K562 (cell line): Measurements from ENCODE around the gene SLC12A9. TPM values are rescaled to one million over a fixed set of nuclear protein-coding genes. Genes with fewer than 3 reads are reported as not detected.

Experiments used
- ATAC-seq: fragments of 200-7000 bp; cut with Tn5 transposase; 3 replicates; pipeline ENCODE4 v1.9.1; 2020; ENCODE audit warnings: moderate library complexity
- BruUV-seq: library from RNA; stranded (reverse); fragments of 400-500 nt; replicated peaks from 2 replicates; lab custom pipeline; 2021; lab: Mats Ljungman, UMichigan
- CTCF ChIA-PET: fragments of 300-600 bp; formaldehyde crosslinking; extraction: SDS; loops from one replicate; lab custom pipeline; 2021; ENCODE audit warnings: low intra/inter-chr PET ratio; lab: Yijun Ruan, JAX
- POLR2A ChIA-PET: fragments of 300-600, 350-650 bp; sonication (Branson Sonifier 250); formaldehyde crosslinking; extraction: SDS; loops from one replicate; lab custom pipeline; 2021; ENCODE audit warnings: antibody characterized with exemption, inconsistent platforms; lab: Yijun Ruan, JAX
- DNase-seq, 4 experiments: peaks; one replicate each; pipeline versions ENCODE4 v3.0.0 to v3.0.0-alpha.2; 2011 to 2018; ENCODE audit warnings: low spot score in 3 of 4, mixed read lengths in 3 of 4; ENCODE audit errors: extremely low read depth in 1 of 4
- FAIRE-seq: peaks from 2 replicates; lab custom pipeline; 2011; peaks lifted over from hg19 to GRCh38; lab: Jason Lieb, UNC
- H2AFZ ChIP-seq: 2 replicates; pipeline ENCODE4 v1.6.0; 2011; ENCODE audit warnings: low read depth, low read length, control low read depth, inconsistent platforms
- H3K27ac ChIP-seq: fragments of 200-600 bp; 3 replicates; pipeline ENCODE4 v1.8.0; 2011; ENCODE audit warnings: low read depth, mild to moderate bottlenecking, control low read depth, inconsistent platforms, low read length, moderate library complexity, mixed read lengths; ENCODE audit errors: extremely low read depth
- H3K27me3 ChIP-seq, 2 experiments: fragments of 300-600 bp in 1 of 2; 2 replicates in 1 of 2; 3 replicates in 1 of 2; pipeline versions ENCODE4 v1.6.0 to v1.8.0; 2011; ENCODE audit warnings: inconsistent platforms in 2 of 2, low read length in 2 of 2, mild to moderate bottlenecking in 1 of 2, mixed read lengths in 1 of 2, moderate library complexity in 1 of 2; ENCODE audit not compliant: control insufficient read depth in 2 of 2, insufficient read depth in 2 of 2
- H3K36me3 ChIP-seq: fragments of 300-600 bp; 3 replicates; pipeline ENCODE4 v1.8.0; 2011; ENCODE audit warnings: mild to moderate bottlenecking, low read length, inconsistent platforms; ENCODE audit not compliant: control insufficient read depth, insufficient read depth
- H3K4me1 ChIP-seq, 2 experiments: fragments of 200-600 bp in 1 of 2; replicated peaks in 1 of 2; 2 replicates in 1 of 2; 3 replicates in 1 of 2; pipeline versions ENCODE4 v1.5.1 to v1.8.0; 2011; ENCODE audit warnings: inconsistent platforms in 2 of 2, low read length in 2 of 2, mild to moderate bottlenecking in 1 of 2, mixed read lengths in 1 of 2, moderate library complexity in 1 of 2; ENCODE audit not compliant: control insufficient read depth in 2 of 2, insufficient read depth in 2 of 2
- H3K4me2 ChIP-seq: 2 replicates; pipeline ENCODE4 v1.6.1; 2011; ENCODE audit warnings: low read length, control low read depth, inconsistent platforms, mixed read lengths; ENCODE audit not compliant: insufficient read depth
- H3K4me3 ChIP-seq: fragments of 200-600 bp; sonication (generic), shearing (Covaris generic); 2 replicates; pipeline ENCODE4 v1.5.1; 2016; ENCODE audit warnings: control low read depth, inconsistent platforms
- H3K79me2 ChIP-seq: fragments of 200-600 bp; 3 replicates; pipeline ENCODE4 v1.8.0; 2011; ENCODE audit warnings: low read length, inconsistent platforms; ENCODE audit not compliant: control insufficient read depth, insufficient read depth
- H3K9ac ChIP-seq, 2 experiments: 2 replicates each; pipeline versions ENCODE4 v1.6.0 to v1.6.1; 2011; ENCODE audit warnings: low read depth in 2 of 2, low read length in 2 of 2, control low read depth in 1 of 2, inconsistent platforms in 1 of 2, mild to moderate bottlenecking in 1 of 2, mixed read lengths in 1 of 2; ENCODE audit not compliant: insufficient read depth in 1 of 2
- H3K9me1 ChIP-seq: one replicate; pipeline ENCODE4 v1.6.0; 2011; ENCODE audit warnings: inconsistent platforms, mild to moderate bottlenecking, low read length, moderate library complexity; ENCODE audit not compliant: control insufficient read depth, insufficient read depth
- H3K9me3 ChIP-seq: replicated peaks from 2 replicates; pipeline ENCODE4 v1.5.1; 2011; ENCODE audit warnings: low read depth, low read length, inconsistent platforms; ENCODE audit not compliant: control insufficient read depth, insufficient read depth
- H4K20me1 ChIP-seq: replicated peaks from 2 replicates; pipeline ENCODE4 v1.6.1; 2011; ENCODE audit warnings: low read length, inconsistent platforms, mixed read lengths; ENCODE audit not compliant: control insufficient read depth, insufficient read depth
- CSDE1 ChIP-seq, 2 experiments: fragments of 450-650 bp; IDR thresholded peaks; 2 replicates each; pipeline ENCODE4 v1.6.1; 2016; ENCODE audit warnings: mild to moderate bottlenecking in 1 of 2
- FOSL1 ChIP-seq: fragments of 200-800 bp; sonication (Bioruptor generic); conservative IDR thresholded peaks from 2 replicates; pipeline ENCODE4 v1.6.1; 2016; ENCODE audit warnings: missing genetic modification characterization, missing compliant biosample characterization
- MIER1 ChIP-seq: fragments of 450-650 bp; IDR thresholded peaks from 2 replicates; pipeline ENCODE4 v1.6.1; 2016; ENCODE audit warnings: antibody characterized with exemption, mild to moderate bottlenecking, low read depth
- MYNN ChIP-seq, 2 experiments: sonication (generic); formaldehyde crosslinking in 1 of 2; IDR thresholded peaks; 2 replicates each; pipeline versions ENCODE4 v1.5.0 to v1.6.1; 2016 to 2020; ENCODE audit warnings: antibody characterized with exemption in 1 of 2, missing genetic modification reagents in 1 of 2
- TGIF2 ChIP-seq: sonication (generic); formaldehyde crosslinking; IDR thresholded peaks from 2 replicates; pipeline ENCODE4 v1.8.1; 2022; ENCODE audit warnings: mild to moderate bottlenecking, missing genetic modification reagents, moderate library complexity
- ZBTB1 ChIP-seq: sonication (generic); formaldehyde crosslinking; IDR thresholded peaks from 2 replicates; pipeline ENCODE4 v1.8.1; 2023; ENCODE audit warnings: missing genetic modification reagents, low read depth, mild to moderate bottlenecking, borderline replicate concordance
- ZC3H8 ChIP-seq: fragments of 450-650 bp; IDR thresholded peaks from 2 replicates; pipeline ENCODE4 v1.6.1; 2017
- ZNF347 ChIP-seq: fragments of 450-650 bp; formaldehyde crosslinking; IDR thresholded peaks from 2 replicates; pipeline ENCODE4 v1.4.0; 2020; ENCODE audit warnings: low read depth, mild to moderate bottlenecking, moderate library complexity
- ZNF384 ChIP-seq: IDR thresholded peaks from 2 replicates; pipeline ENCODE4 v1.6.1; 2012; ENCODE audit warnings: low read depth, low read length, improper control_type of control experiment
- ZNF589 ChIP-seq: fragments of 200-800 bp; sonication (Bioruptor generic); IDR thresholded peaks from 2 replicates; pipeline ENCODE4 v1.6.1; 2016; ENCODE audit warnings: low read depth, missing genetic modification characterization, missing compliant biosample characterization
- WGBS: fragments of 100-300 bp; shearing (Covaris generic); methylation state at CpG from one replicate; pipeline ENCODE4 v1.1.6; 2016; ENCODE audit warnings: low coverage, mixed read lengths; ENCODE audit not compliant: insufficient coverage; ENCODE audit errors: missing lambda C conversion rate; 5-methylcytosine and 5-hydroxymethylcytosine counted together
- in situ Hi-C: fragments of 300-500 bp; cut with MboI; formaldehyde crosslinking; loops from 4 replicates; pipeline ENCODE4 v1.15.0; 2018; ENCODE audit warnings: inconsistent platforms, mixed read lengths
- intact Hi-C: fragments of 100-400 bp; cut with micrococcal nuclease; formaldehyde crosslinking; loops from 2 replicates; pipeline ENCODE4 v1.14.2; 2022
- polyA plus RNA-seq, 8 experiments: library from polyadenylated mRNA; depleted of rRNA in 4 of 8; stranded (reverse) in 5 of 8; unstranded in 3 of 8; fragments of >200 nt; fragmentation: Nextera tagmentation in 2 of 8; fragmentation: Illumina TruSeq in 1 of 8; extraction: Ambion mirVana in 2 of 8; extraction: Trizol in 1 of 8; gene quantifications; 2 replicates each; pipeline versions ENCODE4 v1.2.1 to v1.2.3, GENCODE V29; 2011 to 2014; ENCODE audit warnings: inconsistent platforms in 1 of 8, missing spikeins in 1 of 8
- total RNA-seq, 7 experiments: library from RNA; depleted of rRNA in 6 of 7; stranded (reverse); fragments of >200 nt in 6 of 7; fragmentation: Illumina TruSeq in 2 of 7; extraction: Trizol in 2 of 7; gene quantifications; 2 replicates each; pipeline versions ENCODE4 v1.2.1 to v1.2.3, GENCODE V29; 2011 to 2021; ENCODE audit warnings: low replicate concordance in 1 of 7
- TF ChIP-seq, protein P1 (sequence below), 2 experiments: IDR thresholded peaks; 2 replicates each; pipeline ENCODE4 v1.6.1; 2011; ENCODE audit warnings: borderline replicate concordance in 1 of 2, control low read depth in 1 of 2, low read depth in 1 of 2, low read length in 1 of 2, mild to moderate bottlenecking in 1 of 2, mixed read lengths in 1 of 2, moderate library complexity in 1 of 2; ENCODE audit not compliant: insufficient read depth in 1 of 2, insufficient read length in 1 of 2, poor library complexity in 1 of 2, severe bottlenecking in 1 of 2; ENCODE audit errors: extremely low read depth in 1 of 2
- TF ChIP-seq, protein P2 (sequence below): conservative IDR thresholded peaks from 2 replicates; pipeline ENCODE4 v1.6.1; 2011; ENCODE audit warnings: low read depth, mild to moderate bottlenecking, low read length; ENCODE audit not compliant: control insufficient read depth

SLC12A9 gene
- total and polyA plus RNA-seq, 9 of the 15 experiments (the other 6 are each of a cell fraction or from before 2014, with no cell fraction given) = 0.06 to 20.2 (median 10.7) TPM

DNA sequence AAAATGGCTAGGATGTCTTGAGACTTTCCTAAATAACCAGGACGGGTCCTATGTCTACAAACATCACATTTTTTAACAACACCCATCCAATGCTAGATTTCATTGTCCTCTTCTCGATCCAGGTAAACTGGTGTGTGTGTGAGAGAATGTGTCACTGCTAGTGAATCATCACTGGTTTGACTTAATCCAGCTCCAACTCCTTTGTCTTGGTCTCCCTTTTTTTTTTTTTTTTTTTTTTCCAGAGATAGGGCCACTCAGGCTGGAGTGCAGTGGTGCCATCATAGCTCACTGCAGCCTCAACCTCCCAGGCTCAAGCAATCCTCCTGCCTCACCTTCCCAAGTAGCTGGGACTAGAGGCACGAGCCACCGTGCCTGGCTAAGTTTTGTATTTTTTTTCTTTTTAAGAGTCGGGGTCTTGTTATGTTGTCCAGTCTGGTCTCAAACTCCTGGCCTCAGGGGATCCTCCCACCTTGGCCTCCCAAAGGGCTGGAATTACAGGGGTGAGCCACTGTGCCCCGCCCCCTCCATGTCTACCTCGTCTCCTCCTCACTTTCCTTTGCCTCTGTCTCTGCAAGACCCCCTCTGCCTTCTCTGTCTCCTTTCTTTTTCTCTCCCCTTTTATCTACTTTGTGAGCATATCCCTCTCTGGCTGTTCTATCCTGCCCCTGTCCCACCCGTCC lies 39.2 kb downstream of the SLC12A9 start (continued):
- TF ChIP-seq, protein P1, sequence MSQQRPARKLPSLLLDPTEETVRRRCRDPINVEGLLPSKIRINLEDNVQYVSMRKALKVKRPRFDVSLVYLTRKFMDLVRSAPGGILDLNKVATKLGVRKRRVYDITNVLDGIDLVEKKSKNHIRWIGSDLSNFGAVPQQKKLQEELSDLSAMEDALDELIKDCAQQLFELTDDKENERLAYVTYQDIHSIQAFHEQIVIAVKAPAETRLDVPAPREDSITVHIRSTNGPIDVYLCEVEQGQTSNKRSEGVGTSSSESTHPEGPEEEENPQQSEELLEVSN (IDR thresholded peaks at IDR 0.05; ENCODE audit: borderline replicate concordance in 1 of 2, extremely low read depth in 1 of 2, insufficient read depth in 1 of 2, insufficient read length in 1 of 2, low read depth in 1 of 2, low read length in 1 of 2, poor library complexity in 1 of 2, severe bottlenecking in 1 of 2) = no peak
- peak; percentile 70 for TF ChIP-seq ZNF384
- no peak for TF ChIP-seq ZNF589
- TF ChIP-seq ZBTB1 (CRISPR knock-in tag) = no peak
- TF ChIP-seq FOSL1 (tag) = peak; percentile 27; the same call in 1 of the 2 replicates

DNA sequence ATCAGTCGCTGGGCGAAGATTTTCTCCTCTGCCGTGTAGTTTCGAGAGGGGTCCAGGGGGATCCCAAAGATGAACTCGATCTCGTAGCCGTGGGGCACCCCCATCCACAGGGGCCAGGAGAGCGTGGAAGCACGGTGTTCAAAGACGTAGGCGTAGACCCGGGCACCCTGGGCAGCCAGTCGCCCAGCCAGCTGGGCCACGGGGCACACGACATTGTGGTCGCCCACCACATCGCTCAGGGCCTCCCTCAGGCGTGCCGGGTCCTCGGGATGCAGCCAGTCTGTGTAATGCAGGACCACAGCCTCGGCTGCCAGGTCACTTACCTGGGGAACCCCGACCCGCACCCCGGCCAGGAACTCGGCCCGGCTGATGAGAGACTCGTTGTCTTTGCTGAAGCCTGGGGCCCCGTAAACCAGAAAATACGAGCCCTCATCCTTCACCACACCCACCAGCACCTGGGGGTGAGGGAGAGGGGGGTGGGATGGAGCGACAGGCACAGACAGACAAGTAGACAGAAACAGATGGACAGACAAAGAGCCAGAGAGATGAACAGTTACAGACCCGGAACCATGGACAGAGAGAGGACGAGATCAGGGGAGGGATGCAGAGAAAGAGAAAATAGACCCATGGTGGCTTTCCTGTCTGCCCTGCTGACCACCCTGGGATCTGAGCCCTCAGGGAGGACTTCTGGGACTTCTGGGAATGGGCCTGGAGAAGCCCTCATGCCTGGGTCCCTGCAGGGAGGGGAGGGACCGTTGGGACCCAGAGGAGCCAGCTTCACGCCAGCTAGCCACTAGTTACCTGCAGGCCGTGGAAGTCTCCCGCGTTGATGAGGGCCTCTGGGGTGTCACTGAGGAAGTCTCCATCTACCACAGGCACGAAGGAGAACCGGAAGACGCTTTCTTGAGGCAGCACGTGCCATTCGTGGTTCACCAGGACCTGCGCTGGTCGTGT lies 40.1 kb downstream of the SLC12A9 start:
- Histone ChIP-seq H3K36me3 (peaks cover 13% of the 10 kb centered on the region), H3K9me1 (no peaks in the 10 kb centered on the region), H3K79me2 (peaks cover 25% of the 10 kb centered on the region), H3K27ac (no peak overlapping the region), H3K4me1 (peaks cover 36 to 97% of the 10 kb centered on the region in 2 experiments), H3K4me2 (no peak overlapping the region), H4K20me1 (peaks cover 4% of the 10 kb centered on the region; the same call in 1 of the 2 replicates), H3K27me3 (no peaks in the 10 kb centered on the region), H3K9ac (peak overlapping the region in 1 of 2 experiments; percentile 39; a peak in 2 of 4 replicates), H2AFZ (no peak overlapping the region), H3K4me3 (no peak overlapping the region), H3K9me3 (no peaks in the 10 kb centered on the region)
- ChIA-PET POLR2A (interaction anchor here (0.6 kb wide), 1 partner anchor 18 kb away, joined by 3 read pairs; the partner anchor contains the start of gene SRRT), CTCF (no interaction called here)
- in situ Hi-C loops (loop anchor here (5.0 kb wide), 1 partner anchor 165 kb away; no protein-coding TSS in a partner anchor), intact Hi-C loops (no loop called here)
- DNase-seq = no peak
- FAIRE-seq = no peak
- 89% methylated on average over 42 of the region's 44 CpGs for WGBS
- no TSS peak for BruUV-seq
- ATAC-seq = no peak
- TF ChIP-seq ZNF347 (CRISPR knock-in tag) (no peak), ZC3H8 (no peak), MYNN (IDR thresholded peaks at IDR 0.05) (no peak), MYNN (CRISPR knock-in tag; IDR thresholded peaks at IDR 0.05) (no peak), TGIF2 (no peak), MIER1 (no peak), CSDE1 (IDR thresholded peaks at IDR 0.05) (no peak)
- TF ChIP-seq, protein P2, sequence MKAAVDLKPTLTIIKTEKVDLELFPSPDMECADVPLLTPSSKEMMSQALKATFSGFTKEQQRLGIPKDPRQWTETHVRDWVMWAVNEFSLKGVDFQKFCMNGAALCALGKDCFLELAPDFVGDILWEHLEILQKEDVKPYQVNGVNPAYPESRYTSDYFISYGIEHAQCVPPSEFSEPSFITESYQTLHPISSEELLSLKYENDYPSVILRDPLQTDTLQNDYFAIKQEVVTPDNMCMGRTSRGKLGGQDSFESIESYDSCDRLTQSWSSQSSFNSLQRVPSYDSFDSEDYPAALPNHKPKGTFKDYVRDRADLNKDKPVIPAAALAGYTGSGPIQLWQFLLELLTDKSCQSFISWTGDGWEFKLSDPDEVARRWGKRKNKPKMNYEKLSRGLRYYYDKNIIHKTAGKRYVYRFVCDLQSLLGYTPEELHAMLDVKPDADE = no peak
